Astrocyte (in vitro differentiated cells and primary cell): ENCODE data around the gene TCIRG1.

Experiments
- CTCF ChIP-seq: IDR thresholded peaks from 2 replicates; pipeline ENCODE4 v1.5.1; 2011; ENCODE audit warnings: low read depth, mild to moderate bottlenecking, inconsistent platforms, low read length, moderate library complexity; ENCODE audit not compliant: insufficient read depth
- EZH2 ChIP-seq: IDR thresholded peaks from 2 replicates; pipeline ENCODE4 v1.6.1; 2012; ENCODE audit warnings: mild to moderate bottlenecking, low read length, inconsistent platforms; ENCODE audit not compliant: insufficient read depth

GRCh38 chr11:68040101-68040956 is 1.5 kb downstream of the TCIRG1 start:
- TF ChIP-seq EZH2 (no peak), CTCF (no peak)
